ENCODE measurements around the gene ZBTB20. TPM values are rescaled to one million over a fixed set of nuclear protein-coding genes. Genes with fewer than 3 reads are reported as not detected.
A peak's percentile ranks its signal among the peaks of the same experiment; 100 is the strongest.

The ZBTB20 gene
- polyA plus RNA-seq, 3 donors, result 1.3 to 3.2 (median 2.0) TPM

DNA sequence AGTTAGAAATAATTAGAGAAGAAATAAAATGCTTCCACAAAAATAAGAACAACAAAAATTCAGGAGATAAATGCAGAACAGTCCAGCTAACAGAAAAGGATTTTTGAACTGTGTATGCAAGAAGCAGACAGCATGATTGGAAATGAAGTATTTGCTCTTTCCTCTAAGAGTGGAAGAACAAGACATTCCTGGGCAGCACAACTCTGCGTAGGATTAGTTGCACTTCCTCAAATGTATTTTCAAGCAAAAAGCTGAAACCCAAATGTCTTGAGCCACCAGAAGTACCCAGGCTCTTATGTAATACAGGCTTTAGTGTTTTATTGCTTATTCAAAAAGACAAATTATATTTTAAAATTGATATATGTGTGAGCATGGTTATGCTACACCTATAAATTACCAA, 127.2 kb downstream of the ZBTB20 start:
- Histone ChIP-seq H2AFZ (ENCODE audit: insufficient read depth, low read depth, low read length, poor library complexity, severe bottlenecking) (no peak overlapping the region), H3K9me3 (replicated peaks in 1 of 2; ENCODE audit: control insufficient read depth in 1 of 2, insufficient read depth in 1 of 2, low read length in 2 of 2) (no peaks in the 10 kb centered on the region), H4K20me1 (ENCODE audit: insufficient read depth, low read length) (no peaks in the 10 kb centered on the region), H3K27ac (ENCODE audit: low read depth in 1 of 2, low read length in 2 of 2) (no peak overlapping the region), H3K4me2 (replicated peaks; ENCODE audit: extremely low read depth, low read length, poor library complexity, severe bottlenecking) (no peak overlapping the region), H3K4me3 (replicated peaks in 1 of 3; ENCODE audit: low read depth in 2 of 3, low read length in 3 of 3) (no peak overlapping the region), H3K9ac (ENCODE audit: insufficient read depth, low read length, poor library complexity, severe bottlenecking) (no peak overlapping the region), H3K79me2 (ENCODE audit: insufficient read depth, low read length) (no peaks in the 10 kb centered on the region), H3K4me1 (ENCODE audit: control insufficient read depth in 1 of 2, insufficient read depth in 2 of 2, low read length in 2 of 2) (peaks cover 6 to 12% of the 10 kb centered on the region in 2 donors), H3K36me3 (replicated peaks in 1 of 2; ENCODE audit: control insufficient read depth in 1 of 2, insufficient read depth in 2 of 2, low read length in 2 of 2) (no peaks in the 10 kb centered on the region), H3K27me3 (ENCODE audit: control insufficient read depth in 2 of 2, insufficient read depth in 2 of 2, low read length in 2 of 2) (no peaks in the 10 kb centered on the region)
- no CpG with 5 or more reads among the region's 1 CpG for WGBS (ENCODE audit: insufficient coverage)
- peak; percentile 8 to 31 (median 31) for DNase-seq
- TF ChIP-seq, protein P1, sequence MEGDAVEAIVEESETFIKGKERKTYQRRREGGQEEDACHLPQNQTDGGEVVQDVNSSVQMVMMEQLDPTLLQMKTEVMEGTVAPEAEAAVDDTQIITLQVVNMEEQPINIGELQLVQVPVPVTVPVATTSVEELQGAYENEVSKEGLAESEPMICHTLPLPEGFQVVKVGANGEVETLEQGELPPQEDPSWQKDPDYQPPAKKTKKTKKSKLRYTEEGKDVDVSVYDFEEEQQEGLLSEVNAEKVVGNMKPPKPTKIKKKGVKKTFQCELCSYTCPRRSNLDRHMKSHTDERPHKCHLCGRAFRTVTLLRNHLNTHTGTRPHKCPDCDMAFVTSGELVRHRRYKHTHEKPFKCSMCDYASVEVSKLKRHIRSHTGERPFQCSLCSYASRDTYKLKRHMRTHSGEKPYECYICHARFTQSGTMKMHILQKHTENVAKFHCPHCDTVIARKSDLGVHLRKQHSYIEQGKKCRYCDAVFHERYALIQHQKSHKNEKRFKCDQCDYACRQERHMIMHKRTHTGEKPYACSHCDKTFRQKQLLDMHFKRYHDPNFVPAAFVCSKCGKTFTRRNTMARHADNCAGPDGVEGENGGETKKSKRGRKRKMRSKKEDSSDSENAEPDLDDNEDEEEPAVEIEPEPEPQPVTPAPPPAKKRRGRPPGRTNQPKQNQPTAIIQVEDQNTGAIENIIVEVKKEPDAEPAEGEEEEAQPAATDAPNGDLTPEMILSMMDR (IDR thresholded peaks at IDR 0.05), result no peak
- H3K36me3 Mint-ChIP-seq, result peaks cover 0 to 5% of the 10 kb centered on the region in 2 donors
- no peak overlapping the region for H3K4me3 Mint-ChIP-seq
- H3K27ac Mint-ChIP-seq, result peak overlapping the region in 1 of 7 donors; percentile 0
- peaks cover 0 to 1% (median 0%) of the 10 kb centered on the region in 3 donors for H3K27me3 Mint-ChIP-seq (ENCODE audit: low read depth in 3 of 3)
- H3K9me3 Mint-ChIP-seq, result peaks cover 0 to 13% (median 4%) of the 10 kb centered on the region in 7 donors
- peaks cover 20% of the 10 kb centered on the region for H3K4me1 Mint-ChIP-seq
- intact Hi-C loops (cut with micrococcal nuclease), result no loop called here

DNA sequence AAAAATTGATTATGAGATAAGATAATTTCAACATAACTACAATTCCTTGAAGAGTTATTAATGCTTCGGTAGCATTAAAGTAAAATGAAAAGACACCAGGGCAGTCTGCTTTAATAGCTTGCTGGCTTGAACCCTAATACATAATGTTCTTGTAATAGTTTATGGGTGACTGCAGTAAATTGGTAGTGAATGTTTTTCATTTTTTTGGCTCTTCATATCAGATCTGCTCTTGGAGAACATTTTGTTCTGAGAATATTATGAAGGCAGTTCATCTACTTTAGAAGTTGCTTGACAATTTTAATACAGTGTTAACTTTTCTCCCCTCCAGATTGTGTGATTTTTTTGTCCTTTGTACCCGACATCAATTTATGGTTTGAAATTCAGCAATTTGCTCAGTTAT, 128.4 kb downstream of the ZBTB20 start:
- H3K4me2 ChIP-seq (replicated peaks; ENCODE audit: extremely low read depth, low read length, poor library complexity, severe bottlenecking), result no peak overlapping the region
- WGBS (ENCODE audit: insufficient coverage), result no CpG with 5 or more reads among the region's 2 CpGs
- no peaks in the 10 kb centered on the region for H3K36me3 ChIP-seq (replicated peaks in 1 of 2; ENCODE audit: control insufficient read depth in 1 of 2, insufficient read depth in 2 of 2, low read length in 2 of 2)
- Mint-ChIP-seq H3K4me1 (peaks cover 20% of the 10 kb centered on the region), H3K9me3 (peaks cover 0 to 13% (median 4%) of the 10 kb centered on the region in 7 donors), H3K36me3 (peaks cover 0 to 3% of the 10 kb centered on the region in 2 donors), H3K27ac (no peak overlapping the region), H3K27me3 (ENCODE audit: low read depth in 3 of 3) (peaks cover 0 to 1% (median 0%) of the 10 kb centered on the region in 3 donors), H3K4me3 (no peak overlapping the region)
- no peak overlapping the region for H3K4me3 ChIP-seq (replicated peaks in 1 of 3; ENCODE audit: low read depth in 2 of 3, low read length in 3 of 3)
- no peak overlapping the region for H3K27ac ChIP-seq (ENCODE audit: low read depth in 1 of 2, low read length in 2 of 2)
- H4K20me1 ChIP-seq (ENCODE audit: insufficient read depth, low read length), result no peaks in the 10 kb centered on the region
- no peaks in the 10 kb centered on the region for H3K9me3 ChIP-seq (replicated peaks in 1 of 2; ENCODE audit: control insufficient read depth in 1 of 2, insufficient read depth in 1 of 2, low read length in 2 of 2)
- TF ChIP-seq, protein P1 (IDR thresholded peaks at IDR 0.05), result no peak
- DNase-seq, result no peak
- H2AFZ ChIP-seq (ENCODE audit: insufficient read depth, low read depth, low read length, poor library complexity, severe bottlenecking), result no peak overlapping the region
- H3K9ac ChIP-seq (ENCODE audit: insufficient read depth, low read length, poor library complexity, severe bottlenecking), result no peak overlapping the region
- no peaks in the 10 kb centered on the region for H3K27me3 ChIP-seq (ENCODE audit: control insufficient read depth in 2 of 2, insufficient read depth in 2 of 2, low read length in 2 of 2)
- intact Hi-C loops (cut with micrococcal nuclease), result no loop called here
- no peaks in the 10 kb centered on the region for H3K79me2 ChIP-seq (ENCODE audit: insufficient read depth, low read length)
- H3K4me1 ChIP-seq (ENCODE audit: control insufficient read depth in 1 of 2, insufficient read depth in 2 of 2, low read length in 2 of 2), result peaks cover 6 to 12% of the 10 kb centered on the region in 2 donors

All from CD14-positive monocyte (primary cell).